Stimulated activated CD8-positive, alpha-beta memory T cell treated with anti-CD3 and anti-CD28 coated beads, Interleukin-15, amount 100 ng/mL, for 1 hour (primary cell): ENCODE results near the gene SPTBN4.
"Not testable (repeated sequence)": the region's sequence is repeated elsewhere in the genome, so short reads cannot be mapped to it uniquely, and the experiment has no call there.

Experiments used
- DNase-seq: peaks from one replicate; pipeline ENCODE4 v3.0.0-alpha.2; 2020; ENCODE audit warnings: low read depth

Gene SPTBN4

GRCh38 chr19:40466985-40467734 is at the start of gene SPTBN4:
TSS of gene SPTBN4 (plus strand) at chr19:40467001. CDS start at chr19:40472622, 5,621 bp downstream.
- DNase-seq, result no peak

- no peak for DNase-seq
These were observed 49.2 kb upstream of the SPTBN4 start for GRCh38 chr19:40417643-40417981.

GRCh38 chr19:40418040-40418439 is 48.8 kb upstream of the SPTBN4 start:
- DNase-seq, result no peak

GRCh38 chr19:40419066-40419612 is 47.7 kb upstream of the SPTBN4 start:
- no peak for DNase-seq

DNA sequence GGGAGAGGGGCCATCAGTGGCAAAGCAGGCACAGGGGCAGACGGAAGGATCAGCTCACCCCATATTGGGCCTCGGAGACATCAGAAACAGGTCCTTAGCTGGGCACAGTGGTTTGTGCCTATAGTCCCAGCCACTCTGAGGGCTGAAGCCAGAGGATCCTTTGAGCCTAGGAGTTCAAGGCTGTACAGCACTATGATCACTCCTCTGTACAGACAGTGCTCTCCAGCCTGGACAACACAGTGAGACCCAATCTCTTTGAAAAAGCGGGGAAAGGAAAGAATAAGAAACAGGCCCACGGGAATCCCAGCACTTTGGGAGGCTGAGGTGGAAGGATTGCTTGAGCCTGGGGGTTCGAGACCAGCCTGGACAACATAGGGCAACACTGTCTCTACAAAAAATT is 47.0 kb upstream of the SPTBN4 start:
- no peak for DNase-seq

DNA sequence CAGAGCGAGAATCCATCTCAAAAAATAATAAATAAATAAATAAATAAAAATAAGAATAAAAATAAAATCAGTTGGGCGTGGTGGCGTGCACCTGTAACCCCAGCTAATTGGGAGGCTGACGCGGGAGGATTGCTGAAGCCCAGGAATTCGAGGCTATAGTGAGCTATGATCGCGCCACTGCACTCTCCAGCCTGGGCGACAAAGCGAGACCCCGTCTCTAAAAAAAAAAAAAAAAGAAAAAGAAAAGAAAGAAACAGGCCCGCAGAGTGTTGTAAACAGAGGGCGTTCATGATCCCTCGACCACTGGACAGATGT is 46.4 kb upstream of the SPTBN4 start:
- DNase-seq, result no peak

GRCh38 chr19:40420766-40421765 is 45.7 kb upstream of the SPTBN4 start:
- peak; percentile 52 for DNase-seq

DNA sequence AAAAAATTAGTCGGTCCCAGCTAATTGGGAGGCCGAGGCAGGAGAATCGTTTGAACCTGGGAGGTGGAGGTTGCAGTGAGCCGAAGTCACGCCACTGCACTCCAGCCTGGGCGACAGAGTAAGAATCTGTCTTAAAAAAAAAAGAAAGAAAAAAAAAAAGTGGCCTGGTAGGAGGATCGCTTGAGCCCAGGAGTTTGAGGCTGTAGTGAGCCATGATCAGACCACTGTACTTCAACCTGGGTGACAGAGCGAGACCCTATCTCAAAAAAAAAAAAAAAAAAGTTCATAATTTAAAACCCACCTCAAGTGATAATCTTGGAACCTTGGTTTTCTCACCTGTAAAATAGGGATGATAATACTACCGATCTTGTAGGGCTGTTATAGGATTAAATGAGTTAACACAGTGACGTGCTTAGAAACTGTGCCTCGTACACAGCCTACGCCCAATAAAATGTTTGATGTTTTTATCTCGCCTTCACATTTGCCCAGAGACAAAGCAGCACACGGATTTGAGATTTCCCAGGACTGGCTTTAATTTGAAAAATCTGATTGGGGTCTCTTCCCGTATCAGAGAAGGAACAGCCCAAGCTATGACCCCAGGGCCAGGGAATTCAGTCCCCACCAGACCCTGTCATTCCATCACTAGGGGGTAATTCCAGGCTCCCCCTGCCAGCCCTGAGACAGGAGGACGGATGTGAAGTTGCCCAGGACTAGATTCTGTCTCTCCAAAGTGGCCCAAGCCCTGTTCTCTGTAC is 44.6 kb upstream of the SPTBN4 start:
- DNase-seq, result no peak

DNA sequence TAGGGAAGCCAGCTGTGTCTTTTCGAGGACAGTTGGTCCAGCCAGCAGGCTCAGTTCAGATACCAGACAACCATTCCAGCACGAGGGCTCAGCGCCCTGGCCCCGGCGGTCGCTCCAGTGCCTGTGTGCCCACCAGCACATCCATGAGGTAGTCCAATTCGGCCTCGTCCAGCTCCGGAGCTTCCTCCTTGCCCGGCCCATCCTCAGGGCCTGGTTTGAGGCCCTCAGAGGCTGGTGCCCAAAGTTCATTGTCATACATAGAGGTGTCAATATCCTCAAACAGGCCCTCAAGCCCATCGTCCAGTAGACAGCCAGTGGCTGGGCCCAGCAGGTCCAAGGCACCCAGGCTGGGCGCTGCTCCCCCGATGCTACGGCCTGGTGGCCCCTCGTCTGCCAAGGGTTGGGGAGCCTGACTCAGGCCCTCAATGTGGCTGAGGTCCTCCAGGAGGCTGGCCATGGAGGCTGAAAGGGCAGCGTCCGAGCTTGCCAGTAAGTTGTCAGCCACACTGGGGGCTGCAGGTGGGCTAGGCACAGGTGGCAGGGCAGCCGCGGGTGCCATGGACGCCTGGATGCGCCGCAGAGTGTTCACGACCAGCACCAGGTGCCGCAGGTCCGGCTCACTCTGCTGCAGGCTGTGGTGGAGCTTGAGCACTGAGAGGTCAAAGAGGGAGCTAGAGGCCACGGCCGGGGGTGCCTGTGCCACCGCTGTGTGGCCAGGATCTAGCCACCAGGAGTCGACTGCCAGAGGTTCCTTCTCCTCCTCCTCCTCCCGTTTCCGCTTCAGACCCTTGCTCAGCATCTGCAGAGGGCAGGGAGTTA is 43.8 kb upstream of the SPTBN4 start:
- no peak for DNase-seq

DNA sequence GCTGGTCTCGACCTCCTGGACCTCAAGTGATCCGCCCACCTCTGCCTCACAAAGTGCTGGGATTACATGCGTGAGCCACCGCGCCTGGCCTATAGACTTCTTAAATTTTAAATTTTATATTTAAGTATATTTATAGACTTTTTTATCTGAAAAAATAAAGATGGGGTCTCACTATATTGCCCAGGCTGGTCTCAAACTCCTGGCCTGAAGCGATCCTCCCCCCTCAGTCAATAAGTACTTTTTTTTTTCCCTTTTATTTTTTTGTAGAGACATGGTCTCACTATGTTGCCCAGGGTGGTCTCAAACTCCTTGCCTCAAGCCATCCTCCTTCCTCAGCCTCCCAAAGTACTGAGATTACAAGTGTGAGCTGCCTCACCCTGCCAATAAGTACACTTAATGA is 42.9 kb upstream of the SPTBN4 start:
- no peak for DNase-seq

- DNase-seq, result no peak
These were observed 42.0 kb upstream of the SPTBN4 start for GRCh38 chr19:40424637-40425449.

- DNase-seq, result peak; percentile 100
These were observed 41.1 kb upstream of the SPTBN4 start, which contains the start of gene SERTAD1 for GRCh38 chr19:40425450-40426287. TSS of gene SERTAD1 (minus strand) at chr19:40425992. CDS start at chr19:40423546, 2,446 bp downstream.

GRCh38 chr19:40428197-40428596 is 38.6 kb upstream of the SPTBN4 start:
- DNase-seq, result not testable (repeated sequence)

DNA sequence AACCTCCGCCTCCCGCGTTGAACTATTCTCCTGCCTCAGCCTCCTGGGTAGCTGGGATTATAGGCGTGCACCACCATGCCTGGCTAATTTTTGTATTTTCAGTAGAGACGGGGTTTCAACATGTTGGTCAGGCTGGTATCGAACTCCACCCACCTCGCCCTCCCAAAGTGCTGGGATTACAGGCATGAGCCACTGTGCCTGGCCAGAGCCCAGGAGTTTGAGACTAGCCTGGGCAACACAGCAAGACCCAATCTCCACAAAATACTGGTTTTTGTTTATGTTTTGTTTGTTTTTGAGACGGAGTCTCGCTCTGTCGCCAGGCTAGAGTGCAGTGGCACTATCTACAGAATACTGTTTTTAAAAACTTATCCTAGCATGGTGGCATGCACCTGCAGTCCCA is 36.6 kb upstream of the SPTBN4 start:
- DNase-seq, result not testable (repeated sequence)

- no peak for DNase-seq
These were observed 35.1 kb upstream of the SPTBN4 start for GRCh38 chr19:40431698-40432097.

DNA sequence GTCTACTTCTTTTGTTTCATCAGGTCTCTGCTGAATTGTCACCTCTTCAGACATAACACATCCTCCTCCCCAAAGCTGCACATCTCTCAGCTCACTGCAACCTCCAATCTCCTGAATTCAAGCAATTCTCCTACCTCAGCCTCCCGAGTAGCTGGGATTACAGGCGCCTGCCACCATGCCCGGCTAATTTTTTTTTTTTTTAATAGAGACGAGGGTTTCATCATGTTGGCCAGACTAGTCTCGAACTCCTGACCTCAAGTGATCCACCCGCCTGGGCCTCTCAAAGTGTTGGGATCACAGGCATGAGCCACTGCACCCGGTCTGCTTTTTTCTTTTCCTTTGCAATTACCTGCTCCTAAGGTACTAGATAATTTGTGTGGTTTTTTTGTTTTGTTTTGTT is 34.0 kb upstream of the SPTBN4 start:
- DNase-seq, result not testable (repeated sequence)

DNA sequence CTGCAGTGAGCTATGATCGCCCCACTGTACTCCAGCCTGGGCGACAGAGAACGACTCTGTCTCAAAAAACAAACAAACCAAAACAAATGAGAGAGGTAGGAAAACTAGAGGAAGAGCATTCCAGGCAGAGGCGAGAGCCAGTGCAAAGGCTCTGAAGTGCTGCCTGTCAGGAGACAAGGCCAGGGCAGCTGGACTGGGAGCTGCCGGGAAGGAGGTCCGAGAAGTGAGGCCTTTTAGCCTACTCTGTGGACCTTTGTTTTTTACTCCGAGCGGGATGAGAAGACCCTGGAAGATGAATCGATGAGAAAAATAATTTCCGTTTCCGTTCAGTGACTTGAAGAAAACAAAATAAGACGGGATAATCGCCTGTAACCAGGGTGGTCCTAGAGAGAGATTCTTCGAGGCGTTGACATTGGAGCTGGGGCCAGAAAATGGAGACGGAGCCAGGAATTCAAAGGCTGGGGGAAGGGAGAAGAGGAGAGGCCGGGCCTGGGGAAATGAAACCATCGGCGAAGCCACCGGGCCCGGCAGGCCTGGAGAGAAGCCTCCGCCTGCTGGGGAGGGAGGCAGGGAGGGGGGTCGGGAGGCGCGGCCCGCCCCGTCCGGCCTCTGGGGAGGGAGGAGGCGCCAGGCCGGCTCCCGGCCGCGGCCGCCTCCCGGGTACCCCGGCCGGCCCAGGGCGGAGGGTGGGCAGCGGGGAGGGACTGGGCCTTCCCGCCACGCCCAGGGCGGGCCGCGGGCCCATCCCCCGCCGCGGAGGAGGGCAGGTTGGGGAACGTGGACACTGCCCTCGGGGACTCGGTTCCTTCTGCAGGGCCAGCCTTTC is 33.2 kb upstream of the SPTBN4 start:
- DNase-seq, result peak; percentile 15

- DNase-seq, result no peak
These were observed 28.5 kb upstream of the SPTBN4 start for GRCh38 chr19:40438284-40438683.
